Upper lobe of left lung (tissue), 6 donors: ENCODE data around the gene RPS15A. TPM values are rescaled to one million over a fixed set of nuclear protein-coding genes. Genes with fewer than 3 reads are reported as not detected.
A peak's percentile ranks its signal among the peaks of the same experiment; 100 is the strongest.
"Not testable (repeated sequence)": the region's sequence is repeated elsewhere in the genome, so short reads cannot be mapped to it uniquely, and the experiment has no call there.

Experiments
- ATAC-seq, 2 donors: fragments of 200-7000 bp; cut with Tn5 transposase; one replicate each; pipeline ENCODE4 v1.9.1; 2022; ENCODE audit warnings: mild to moderate bottlenecking in 2 of 2, moderate library complexity in 2 of 2; ENCODE audit not compliant: low FRiP score in 2 of 2
- DNase-seq, 2 donors: peaks; one replicate each; pipeline ENCODE4 v3.0.0-alpha.2; 2019 to 2020
- H3K27ac ChIP-seq, 4 donors: fragments of 200-600 bp; sonication (generic); one replicate each; pipeline ENCODE4 v1.5.1; 2016 to 2019
- H3K27me3 ChIP-seq, 4 donors: fragments of 200-600 bp; sonication (generic); one replicate each; pipeline ENCODE4 v1.5.1; 2017 to 2019
- H3K36me3 ChIP-seq, 4 donors: fragments of 200-600 bp; sonication (generic); one replicate each; pipeline ENCODE4 v1.5.1; 2016 to 2019
- H3K4me1 ChIP-seq, 4 donors: fragments of 200-600 bp; sonication (generic); one replicate each; pipeline ENCODE4 v1.5.1; 2018 to 2019
- H3K4me3 ChIP-seq, 4 donors: fragments of 200-600 bp; sonication (generic); one replicate each; pipeline ENCODE4 v1.5.1; 2017 to 2019; ENCODE audit warnings: mild to moderate bottlenecking in 2 of 4, moderate library complexity in 1 of 4
- H3K9me3 ChIP-seq, 4 donors: fragments of 200-600 bp; sonication (generic); one replicate each; pipeline ENCODE4 v1.5.1; 2018 to 2019
- whole genome bisulfite sequencing, 2 donors: methylation state at CpG; one replicate each; pipeline ENCODE4 v1.1.5; 2017 to 2018; 5-methylcytosine and 5-hydroxymethylcytosine counted together
- total RNA-seq, 6 donors: library from RNA; depleted of rRNA in 4 of 6; stranded (reverse); fragments of >200 nt in 4 of 6; gene quantifications; one replicate each; pipeline versions ENCODE4 v1.1.0 to v1.2.1, GENCODE V29; 2016 to 2021
- TF ChIP-seq, protein P1 (sequence below), 6 experiments: fragments of 450-650 bp in 4 of 6; fragments of 200-600 bp in 2 of 6; sonication (generic) in 2 of 6; IDR thresholded peaks; one replicate each; pipeline ENCODE4 v1.5.1; 2016 to 2019; ENCODE audit warnings: antibody characterized with exemption in 6 of 6
- donor health status: DM: no; HTN: no; CAD: no; lungs with moderate emphysema.
- donor health status: DM: no; HTN: yes; CAD: no; lungs with severe emphysema.

The RPS15A gene
- total RNA-seq, 6 donors from 2014 or later = 195 to 1,334 (median 859) TPM

- WGBS, 2 donors = 24 to 25% methylated on average over 17 to 20 of the region's 21 CpGs
- not testable (repeated sequence) for H3K36me3 ChIP-seq, H3K4me3 ChIP-seq, H3K9me3 ChIP-seq, H3K4me1 ChIP-seq, H3K27ac ChIP-seq, H3K27me3 ChIP-seq
- TF ChIP-seq, protein P1, sequence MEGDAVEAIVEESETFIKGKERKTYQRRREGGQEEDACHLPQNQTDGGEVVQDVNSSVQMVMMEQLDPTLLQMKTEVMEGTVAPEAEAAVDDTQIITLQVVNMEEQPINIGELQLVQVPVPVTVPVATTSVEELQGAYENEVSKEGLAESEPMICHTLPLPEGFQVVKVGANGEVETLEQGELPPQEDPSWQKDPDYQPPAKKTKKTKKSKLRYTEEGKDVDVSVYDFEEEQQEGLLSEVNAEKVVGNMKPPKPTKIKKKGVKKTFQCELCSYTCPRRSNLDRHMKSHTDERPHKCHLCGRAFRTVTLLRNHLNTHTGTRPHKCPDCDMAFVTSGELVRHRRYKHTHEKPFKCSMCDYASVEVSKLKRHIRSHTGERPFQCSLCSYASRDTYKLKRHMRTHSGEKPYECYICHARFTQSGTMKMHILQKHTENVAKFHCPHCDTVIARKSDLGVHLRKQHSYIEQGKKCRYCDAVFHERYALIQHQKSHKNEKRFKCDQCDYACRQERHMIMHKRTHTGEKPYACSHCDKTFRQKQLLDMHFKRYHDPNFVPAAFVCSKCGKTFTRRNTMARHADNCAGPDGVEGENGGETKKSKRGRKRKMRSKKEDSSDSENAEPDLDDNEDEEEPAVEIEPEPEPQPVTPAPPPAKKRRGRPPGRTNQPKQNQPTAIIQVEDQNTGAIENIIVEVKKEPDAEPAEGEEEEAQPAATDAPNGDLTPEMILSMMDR (IDR thresholded peaks at IDR 0.05) = peak; percentile 57 to 73 (median 65)
- peak; percentile 90 to 96 for ATAC-seq
- peak in 1 of 2 donors; percentile 39 for DNase-seq
Measured at GRCh38 chr16:18759598-18760520, 30.3 kb downstream of the RPS15A start.

DNA sequence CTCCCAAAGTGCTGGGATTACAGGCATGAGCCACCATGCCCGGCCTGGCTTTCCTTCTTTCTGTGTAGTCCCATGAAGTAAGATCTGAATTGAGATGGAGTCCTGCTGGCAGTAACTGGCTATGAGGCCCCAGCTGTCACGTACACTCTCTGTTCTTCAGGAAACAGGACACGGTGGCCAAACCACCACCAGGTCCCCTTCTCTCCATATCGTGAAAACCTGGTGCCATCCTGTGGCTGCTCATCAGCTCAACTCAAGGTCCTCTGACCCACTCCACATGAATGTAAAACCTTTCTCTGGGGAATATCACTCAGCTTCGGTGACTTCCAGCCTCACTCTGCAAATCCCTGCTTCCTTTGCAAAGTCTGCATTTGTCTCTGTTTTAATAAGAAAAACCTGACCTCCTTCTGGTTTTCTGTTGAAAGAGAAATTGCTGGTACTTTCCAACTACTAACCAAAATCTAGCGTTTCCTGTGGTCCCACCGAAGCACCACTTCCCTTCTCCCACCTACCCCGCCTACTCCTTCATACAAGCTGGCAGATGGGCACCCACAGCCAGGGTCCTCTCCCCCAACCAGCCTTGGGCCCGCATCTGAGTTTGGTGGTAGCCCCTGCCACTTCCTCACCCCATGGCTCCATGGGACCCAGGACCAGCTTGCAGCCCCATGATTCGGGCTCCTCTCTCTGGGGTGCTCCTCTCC lies 32.0 kb downstream of the RPS15A start:
- not testable (repeated sequence) for H3K36me3 ChIP-seq, H3K9me3 ChIP-seq, H3K27me3 ChIP-seq, H3K4me3 ChIP-seq, H3K27ac ChIP-seq, H3K4me1 ChIP-seq, DNase-seq, ATAC-seq
- WGBS, 2 donors = 33% methylated on average over 3 of the region's 10 CpGs; no CpG with 5 or more reads in 1 of the 2 donors

GRCh38 chr16:18756639-18757038 lies 33.5 kb downstream of the RPS15A start:
- 52 to 60% methylated on average over 9 of the region's 9 CpGs for WGBS, 2 donors
- not testable (repeated sequence) for H3K27me3 ChIP-seq, H3K4me1 ChIP-seq, H3K36me3 ChIP-seq, H3K4me3 ChIP-seq, DNase-seq, H3K9me3 ChIP-seq, ATAC-seq, H3K27ac ChIP-seq

GRCh38 chr16:18742870-18743269 lies 47.3 kb downstream of the RPS15A start:
- H3K36me3 ChIP-seq, ATAC-seq, H3K4me1 ChIP-seq, H3K9me3 ChIP-seq, H3K27ac ChIP-seq, H3K4me3 ChIP-seq, H3K27me3 ChIP-seq, DNase-seq: not testable (repeated sequence)
- WGBS, 2 donors = 52% methylated on average over 3 of the region's 8 CpGs; no CpG with 5 or more reads in 1 of the 2 donors

DNA sequence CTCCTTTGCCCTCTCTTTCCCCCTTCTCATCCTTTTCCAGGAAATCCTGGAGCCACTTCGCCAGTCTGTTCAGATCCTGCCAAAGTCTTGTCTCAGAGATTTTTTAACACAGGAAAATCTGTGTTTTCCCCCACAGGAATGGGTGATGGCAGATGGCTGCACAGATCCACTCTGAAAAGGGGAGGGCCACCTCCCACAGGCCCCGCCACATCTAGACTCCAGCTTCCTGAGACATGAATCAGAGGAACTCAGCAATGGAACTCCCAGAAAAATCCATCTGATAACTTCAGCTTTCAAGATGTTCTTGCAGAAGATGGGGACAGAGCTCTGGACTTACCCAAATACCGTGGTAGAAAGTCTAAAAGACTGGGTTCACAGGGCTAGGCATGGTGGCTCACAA lies 50.1 kb downstream of the RPS15A start:
- 43% methylated on average over 1 of the region's 3 CpGs; no CpG with 5 or more reads in 1 of the 2 donors for WGBS, 2 donors
- not testable (repeated sequence) for ATAC-seq, H3K27me3 ChIP-seq, H3K4me1 ChIP-seq, H3K36me3 ChIP-seq, H3K9me3 ChIP-seq, H3K4me3 ChIP-seq, H3K27ac ChIP-seq, DNase-seq

DNA sequence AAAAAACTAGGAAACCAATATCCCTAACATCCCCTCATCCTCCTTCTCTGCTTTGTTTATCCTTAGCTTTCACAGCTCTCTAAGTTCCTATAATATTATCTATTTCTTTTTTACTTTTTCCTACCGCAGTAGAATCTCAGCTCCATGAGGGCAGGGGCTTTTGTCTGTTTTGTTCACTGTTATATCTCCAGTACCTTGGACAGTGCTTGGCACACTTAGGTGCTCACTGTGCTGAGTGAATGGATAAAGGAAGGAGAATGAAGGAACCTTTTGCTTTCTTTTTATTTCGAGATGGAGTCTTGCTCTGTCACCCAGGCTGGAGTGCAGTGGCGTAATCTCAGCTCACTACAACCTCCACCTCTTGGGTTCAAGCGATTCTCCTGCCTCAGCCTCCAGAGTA lies 51.4 kb downstream of the RPS15A start:
- not testable (repeated sequence) for ATAC-seq, H3K36me3 ChIP-seq, H3K27ac ChIP-seq, H3K9me3 ChIP-seq, DNase-seq, H3K4me3 ChIP-seq, H3K27me3 ChIP-seq, H3K4me1 ChIP-seq
- 73 to 81% methylated on average over 4 of the region's 4 CpGs for WGBS, 2 donors

DNA sequence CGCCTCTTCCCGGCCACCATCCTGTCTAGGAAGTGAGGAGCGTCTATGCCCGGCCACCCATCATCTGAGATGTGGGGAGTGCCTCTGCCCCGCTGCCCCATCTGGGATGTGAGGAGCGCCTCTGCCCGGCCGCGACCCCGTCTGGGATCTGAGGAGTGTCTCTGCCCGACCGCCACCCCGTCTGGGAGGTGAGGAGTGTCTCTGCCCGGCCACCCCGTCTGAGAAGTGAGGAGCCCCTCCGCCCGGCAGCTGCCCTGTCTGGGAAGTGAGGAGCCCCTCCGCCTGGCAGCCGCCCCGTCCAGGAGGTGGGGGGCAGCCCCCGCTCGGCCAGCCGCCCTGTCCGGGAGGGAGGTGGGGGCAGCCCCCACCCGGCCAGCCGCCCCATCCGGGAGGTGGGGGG lies 55.9 kb downstream of the RPS15A start:
- not testable (repeated sequence) for H3K27ac ChIP-seq, H3K4me3 ChIP-seq, H3K27me3 ChIP-seq, H3K9me3 ChIP-seq, ATAC-seq, H3K36me3 ChIP-seq, H3K4me1 ChIP-seq
- WGBS, 2 donors = 90 to 100% methylated on average over 1 to 17 of the region's 27 CpGs
- peak in 1 of 2 donors; percentile 77 for DNase-seq

Other genes with a start within 250 kb of the RPS15A start
- 100 to 1,000 TPM in 2 of 6 donors, 10 to 100 TPM in 4; 37.7 to 133 (median 75.2) TPM for gene NOMO2, start 228.2 kb downstream of the RPS15A start, total RNA-seq
- 100 to 1,000 TPM in 3 of 6 donors, 10 to 100 TPM in 3; 37.7 to 172 (median 105) TPM for gene ARL6IP1, start 11.2 kb upstream of the RPS15A start, total RNA-seq
- gene SMG1, start 136.1 kb upstream of the RPS15A start, total RNA-seq = 100 to 1,000 TPM in 2 of 6 donors, 10 to 100 TPM in 4; 39.2 to 122 (median 69.6) TPM
- gene TMC7, start 193.6 kb upstream of the RPS15A start, total RNA-seq = 10 to 100 TPM in 1 of 6 donors, 1 to 10 TPM in 5; 4.5 to 11.5 (median 5.9) TPM